Esophagus (tissue), 2 donors: ENCODE data around the gene TIMM29. TPM values are rescaled to one million over a fixed set of nuclear protein-coding genes. Genes with fewer than 3 reads are reported as not detected.

Source experiments
- H3K27ac ChIP-seq, 2 donors: one replicate each; pipeline ENCODE4 v1.5.1; 2013; ENCODE audit warnings: low read depth in 2 of 2, mild to moderate bottlenecking in 2 of 2, inconsistent platforms in 1 of 2, low read length in 1 of 2, moderate library complexity in 1 of 2
- H3K27me3 ChIP-seq, 2 donors: one replicate each; pipeline ENCODE4 v1.6.1; 2013; ENCODE audit warnings: low read length in 2 of 2, control low read depth in 1 of 2, mild to moderate bottlenecking in 1 of 2; ENCODE audit not compliant: insufficient read depth in 2 of 2, control insufficient read depth in 1 of 2
- H3K36me3 ChIP-seq, 2 donors: one replicate each; pipeline ENCODE4 v1.6.1; 2013; ENCODE audit warnings: low read length in 1 of 2; ENCODE audit not compliant: control insufficient read depth in 2 of 2, insufficient read depth in 2 of 2
- H3K4me1 ChIP-seq, 2 donors: one replicate each; pipeline ENCODE4 v1.6.1; 2013; ENCODE audit warnings: low read length in 1 of 2; ENCODE audit not compliant: control insufficient read depth in 2 of 2, insufficient read depth in 2 of 2
- H3K4me3 ChIP-seq, 2 donors: one replicate each; pipeline ENCODE4 v1.5.1; 2013; ENCODE audit warnings: low read length in 2 of 2, mild to moderate bottlenecking in 2 of 2, low read depth in 1 of 2, moderate library complexity in 1 of 2
- H3K9me3 ChIP-seq, 2 donors: one replicate each; pipeline ENCODE4 v1.6.1; 2013; ENCODE audit warnings: mild to moderate bottlenecking in 2 of 2, low read depth in 1 of 2, low read length in 1 of 2, moderate library complexity in 1 of 2; ENCODE audit not compliant: control insufficient read depth in 2 of 2, insufficient read depth in 1 of 2
- WGBS, 2 donors: extraction: QIAGEN DNeasy Blood & Tissue Kit; methylation state at CpG; one replicate each; pipeline ENCODE4 v1.1.7; 2013; 5-methylcytosine and 5-hydroxymethylcytosine counted together
- polyA plus RNA-seq, 2 donors: library from polyadenylated mRNA; stranded (reverse); fragments of 200-250 nt; gene quantifications; one replicate each; pipeline ENCODE4 v1.2.3, GENCODE V29; 2013
- donor health status: healthy with polysubstance abuse.
- donor health status: Bipolar disorder and iron deficiency.

TIMM29 gene
- polyA plus RNA-seq, 2 donors: 14.1 to 16.7 TPM

- peaks cover 2 to 13% of the 10 kb centered on the region in 2 donors for H3K4me1 ChIP-seq
- H3K27me3 ChIP-seq: no peaks in the 10 kb centered on the region
- no peaks in the 10 kb centered on the region for H3K9me3 ChIP-seq
- no peaks in the 10 kb centered on the region for H3K36me3 ChIP-seq
- H3K4me3 ChIP-seq: no peak overlapping the region
- H3K27ac ChIP-seq: peak overlapping the region; percentile 1 to 48
- 69 to 77% methylated on average over 19 of the region's 19 CpGs for WGBS, 2 donors
Measured at GRCh38 chr19:10976131-10976892, 47.7 kb downstream of the TIMM29 start.

- Histone ChIP-seq H3K36me3 (no peaks in the 10 kb centered on the region), H3K9me3 (no peaks in the 10 kb centered on the region), H3K27me3 (no peaks in the 10 kb centered on the region), H3K27ac (peak overlapping the region in 1 of 2 donors; percentile 20), H3K4me1 (peaks cover 4 to 12% of the 10 kb centered on the region in 2 donors), H3K4me3 (no peak overlapping the region)
- WGBS, 2 donors: 71 to 79% methylated on average over 5 of the region's 5 CpGs
Measured at GRCh38 chr19:10977742-10978092, 49.1 kb downstream of the TIMM29 start.

Other genes starting within 250 kb of the TIMM29 start
- gene QTRT1, start 227.4 kb upstream of the TIMM29 start, polyA plus RNA-seq: 10 to 100 TPM; 53.2 to 86.4 TPM
- 10 to 100 TPM; 68.4 to 87.9 TPM for gene DNM2, start 210.7 kb upstream of the TIMM29 start, polyA plus RNA-seq
- gene TMED1, start 92.6 kb upstream of the TIMM29 start, polyA plus RNA-seq: 10 to 100 TPM in 1 of 2 donors, 1 to 10 TPM in 1; 9.9 to 20.4 TPM
- gene C19orf38, start 80.4 kb upstream of the TIMM29 start, polyA plus RNA-seq: under 1 TPM; 0.19 to 0.20 TPM
- 10 to 100 TPM; 28.5 to 35.7 TPM for gene CARM1, start 57.3 kb upstream of the TIMM29 start, polyA plus RNA-seq
- gene YIPF2, start 172 bp upstream of the TIMM29 start, polyA plus RNA-seq: 10 to 100 TPM; 37.3 to 47.7 TPM
- 100 to 1,000 TPM in 1 of 2 donors, 10 to 100 TPM in 1; 66.8 to 113 TPM for gene SMARCA4, start 32.2 kb downstream of the TIMM29 start, polyA plus RNA-seq
- gene LDLR, start 160.7 kb downstream of the TIMM29 start, polyA plus RNA-seq: 10 to 100 TPM; 51.9 to 66.7 TPM
- gene SPC24, start 227.0 kb downstream of the TIMM29 start, polyA plus RNA-seq: 10 to 100 TPM in 1 of 2 donors, 1 to 10 TPM in 1; 3.7 to 11.4 TPM